ENCODE measurements around the gene PITX3.

DNA sequence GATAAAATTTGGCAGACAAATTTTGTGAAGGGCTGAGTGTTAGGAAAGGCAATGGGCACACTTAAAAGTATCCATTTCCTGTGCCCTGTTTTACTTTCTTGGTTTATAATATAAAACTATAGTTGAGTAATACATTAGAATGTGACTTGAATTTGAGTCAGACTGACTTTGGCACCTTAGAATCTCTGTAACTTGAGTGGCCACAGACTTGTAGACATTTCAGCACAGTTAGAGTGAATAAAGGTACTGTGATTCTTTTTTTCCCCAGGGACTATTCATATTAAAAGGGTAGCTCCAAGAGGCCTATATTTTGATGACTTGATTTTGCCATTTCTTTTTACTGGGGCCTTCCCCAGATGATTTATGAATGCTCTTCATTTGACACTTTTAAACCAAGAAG, 26.4 kb upstream of the PITX3 start:
- TF ChIP-seq, protein P1, sequence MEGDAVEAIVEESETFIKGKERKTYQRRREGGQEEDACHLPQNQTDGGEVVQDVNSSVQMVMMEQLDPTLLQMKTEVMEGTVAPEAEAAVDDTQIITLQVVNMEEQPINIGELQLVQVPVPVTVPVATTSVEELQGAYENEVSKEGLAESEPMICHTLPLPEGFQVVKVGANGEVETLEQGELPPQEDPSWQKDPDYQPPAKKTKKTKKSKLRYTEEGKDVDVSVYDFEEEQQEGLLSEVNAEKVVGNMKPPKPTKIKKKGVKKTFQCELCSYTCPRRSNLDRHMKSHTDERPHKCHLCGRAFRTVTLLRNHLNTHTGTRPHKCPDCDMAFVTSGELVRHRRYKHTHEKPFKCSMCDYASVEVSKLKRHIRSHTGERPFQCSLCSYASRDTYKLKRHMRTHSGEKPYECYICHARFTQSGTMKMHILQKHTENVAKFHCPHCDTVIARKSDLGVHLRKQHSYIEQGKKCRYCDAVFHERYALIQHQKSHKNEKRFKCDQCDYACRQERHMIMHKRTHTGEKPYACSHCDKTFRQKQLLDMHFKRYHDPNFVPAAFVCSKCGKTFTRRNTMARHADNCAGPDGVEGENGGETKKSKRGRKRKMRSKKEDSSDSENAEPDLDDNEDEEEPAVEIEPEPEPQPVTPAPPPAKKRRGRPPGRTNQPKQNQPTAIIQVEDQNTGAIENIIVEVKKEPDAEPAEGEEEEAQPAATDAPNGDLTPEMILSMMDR (IDR thresholded peaks at IDR 0.05; ENCODE audit: extremely low read depth in 1 of 2, insufficient read depth in 1 of 2, low read depth in 1 of 2, low read length in 2 of 2): no peak
- TF ChIP-seq JUN (IDR thresholded peaks at IDR 0.05; ENCODE audit: borderline replicate concordance, insufficient read depth, insufficient read length, low read depth) (no peak), POLR2AphosphoS5 (IDR thresholded peaks at IDR 0.05; ENCODE audit: insufficient read depth, low read depth, low read length) (no peak), EZH2 (IDR thresholded peaks at IDR 0.05; ENCODE audit: borderline replicate concordance, low read depth, low read length, severe bottlenecking) (no peak), GATA2 (IDR thresholded peaks at IDR 0.05; ENCODE audit: insufficient read depth, insufficient read length, low read depth, low read length) (no peak), POLR2A (IDR thresholded peaks at IDR 0.05; ENCODE audit: low read depth, low read length) (no peak)
- TF ChIP-seq, protein P2, sequence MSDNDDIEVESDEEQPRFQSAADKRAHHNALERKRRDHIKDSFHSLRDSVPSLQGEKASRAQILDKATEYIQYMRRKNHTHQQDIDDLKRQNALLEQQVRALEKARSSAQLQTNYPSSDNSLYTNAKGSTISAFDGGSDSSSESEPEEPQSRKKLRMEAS (IDR thresholded peaks at IDR 0.05; ENCODE audit: insufficient read depth, insufficient read length): no peak
